A549 treated with ZK216348 at 1 μM for 4 hours (cell line): ENCODE measurements around the gene SLC15A4. TPM values are rescaled to one million over a fixed set of nuclear protein-coding genes. Genes with fewer than 3 reads are reported as not detected.

Experiments
- total RNA-seq: library from RNA; stranded (reverse); fragments of 200-300 nt; extraction: Qiagen RNA extraction; gene quantifications from 5 replicates; pipeline ENCODE4 v1.2.3, GENCODE V29; 2022; ENCODE audit warnings: low read depth

Gene SLC15A4
- total RNA-seq = 17.5 to 28.4 TPM (median 25.2 TPM) in 5 replicates

GRCh38 chr12:128823916-128824839 lies at the start of gene SLC15A4:
SLC15A4 (minus strand) TSS chr12:128823958; CDS start chr12:128823943, 15 bp downstream.

GRCh38 chr12:128852885-128853599 lies 29.3 kb upstream of the SLC15A4 start, which contains the start of gene GLT1D1:
GLT1D1 (plus strand) TSS chr12:128853478; CDS start chr12:128853582, 104 bp downstream.

Other genes starting within 250 kb of the SLC15A4 start
- not detected in 5 replicates for gene GLT1D1, start 29.5 kb upstream of the SLC15A4 start, total RNA-seq